ENCODE data around the gene ZNF846.

DNA sequence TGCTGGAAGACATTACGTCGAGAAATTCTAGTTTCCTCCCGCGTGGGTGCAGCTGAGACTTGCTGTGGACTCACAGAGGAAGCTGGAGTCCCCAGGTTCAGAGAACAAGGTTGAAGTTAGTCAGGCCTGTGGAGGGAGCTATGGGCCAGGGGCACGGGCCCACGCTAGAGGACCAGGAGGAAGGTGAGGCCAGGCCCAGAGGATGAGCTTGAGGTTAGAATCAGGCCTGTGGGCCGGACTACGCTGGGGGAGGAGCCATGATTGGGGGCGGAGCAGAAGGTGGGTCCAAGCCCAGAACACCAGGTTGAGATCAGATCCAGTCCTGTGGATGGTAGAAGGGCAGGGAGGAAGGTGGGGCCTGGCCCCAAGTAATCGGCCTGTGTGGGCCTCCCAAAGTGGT, 32.6 kb downstream of the ZNF846 start:
- TF ChIP-seq POLR2AphosphoS5 (IDR thresholded peaks at IDR 0.05; ENCODE audit: low read depth, low read length) (no peak), TAF1 (IDR thresholded peaks at IDR 0.05; ENCODE audit: borderline replicate concordance, insufficient read depth, low read length) (no peak), SIN3A (IDR thresholded peaks at IDR 0.05; ENCODE audit: borderline replicate concordance, insufficient read depth, low read length) (no peak), FOXP2 (optimal IDR thresholded peaks at IDR 0.05; ENCODE audit: borderline replicate concordance, extremely low read depth, extremely low read length, insufficient read depth) (no peak)
- TF ChIP-seq, protein P1, sequence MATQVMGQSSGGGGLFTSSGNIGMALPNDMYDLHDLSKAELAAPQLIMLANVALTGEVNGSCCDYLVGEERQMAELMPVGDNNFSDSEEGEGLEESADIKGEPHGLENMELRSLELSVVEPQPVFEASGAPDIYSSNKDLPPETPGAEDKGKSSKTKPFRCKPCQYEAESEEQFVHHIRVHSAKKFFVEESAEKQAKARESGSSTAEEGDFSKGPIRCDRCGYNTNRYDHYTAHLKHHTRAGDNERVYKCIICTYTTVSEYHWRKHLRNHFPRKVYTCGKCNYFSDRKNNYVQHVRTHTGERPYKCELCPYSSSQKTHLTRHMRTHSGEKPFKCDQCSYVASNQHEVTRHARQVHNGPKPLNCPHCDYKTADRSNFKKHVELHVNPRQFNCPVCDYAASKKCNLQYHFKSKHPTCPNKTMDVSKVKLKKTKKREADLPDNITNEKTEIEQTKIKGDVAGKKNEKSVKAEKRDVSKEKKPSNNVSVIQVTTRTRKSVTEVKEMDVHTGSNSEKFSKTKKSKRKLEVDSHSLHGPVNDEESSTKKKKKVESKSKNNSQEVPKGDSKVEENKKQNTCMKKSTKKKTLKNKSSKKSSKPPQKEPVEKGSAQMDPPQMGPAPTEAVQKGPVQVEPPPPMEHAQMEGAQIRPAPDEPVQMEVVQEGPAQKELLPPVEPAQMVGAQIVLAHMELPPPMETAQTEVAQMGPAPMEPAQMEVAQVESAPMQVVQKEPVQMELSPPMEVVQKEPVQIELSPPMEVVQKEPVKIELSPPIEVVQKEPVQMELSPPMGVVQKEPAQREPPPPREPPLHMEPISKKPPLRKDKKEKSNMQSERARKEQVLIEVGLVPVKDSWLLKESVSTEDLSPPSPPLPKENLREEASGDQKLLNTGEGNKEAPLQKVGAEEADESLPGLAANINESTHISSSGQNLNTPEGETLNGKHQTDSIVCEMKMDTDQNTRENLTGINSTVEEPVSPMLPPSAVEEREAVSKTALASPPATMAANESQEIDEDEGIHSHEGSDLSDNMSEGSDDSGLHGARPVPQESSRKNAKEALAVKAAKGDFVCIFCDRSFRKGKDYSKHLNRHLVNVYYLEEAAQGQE (IDR thresholded peaks at IDR 0.05; ENCODE audit: insufficient read depth in 1 of 2, low read depth in 2 of 2, low read length in 2 of 2) = no peak

All from PFSK-1 (cell line).